Measurements from ENCODE around the gene RTN4R.

RTN4R gene

DNA sequence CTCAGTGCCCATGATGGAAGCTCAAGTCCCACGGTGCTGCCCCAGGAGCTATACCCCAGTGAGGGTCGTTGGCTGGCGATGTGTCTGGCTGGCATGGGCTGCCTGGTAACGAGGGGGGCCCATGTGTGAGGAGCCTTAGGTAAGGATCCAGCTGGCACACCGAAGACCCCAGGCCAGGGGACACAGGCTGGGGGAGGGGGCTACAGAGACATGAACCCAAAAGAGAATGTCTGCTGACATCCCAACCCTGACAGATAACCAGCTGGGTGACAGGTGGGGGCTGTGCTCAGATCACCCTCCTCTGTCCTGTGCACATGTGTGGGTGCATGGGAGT is 39.2 kb downstream of the RTN4R start:
- DNase-seq (ENCODE audit: low spot score), result no peak

DNA sequence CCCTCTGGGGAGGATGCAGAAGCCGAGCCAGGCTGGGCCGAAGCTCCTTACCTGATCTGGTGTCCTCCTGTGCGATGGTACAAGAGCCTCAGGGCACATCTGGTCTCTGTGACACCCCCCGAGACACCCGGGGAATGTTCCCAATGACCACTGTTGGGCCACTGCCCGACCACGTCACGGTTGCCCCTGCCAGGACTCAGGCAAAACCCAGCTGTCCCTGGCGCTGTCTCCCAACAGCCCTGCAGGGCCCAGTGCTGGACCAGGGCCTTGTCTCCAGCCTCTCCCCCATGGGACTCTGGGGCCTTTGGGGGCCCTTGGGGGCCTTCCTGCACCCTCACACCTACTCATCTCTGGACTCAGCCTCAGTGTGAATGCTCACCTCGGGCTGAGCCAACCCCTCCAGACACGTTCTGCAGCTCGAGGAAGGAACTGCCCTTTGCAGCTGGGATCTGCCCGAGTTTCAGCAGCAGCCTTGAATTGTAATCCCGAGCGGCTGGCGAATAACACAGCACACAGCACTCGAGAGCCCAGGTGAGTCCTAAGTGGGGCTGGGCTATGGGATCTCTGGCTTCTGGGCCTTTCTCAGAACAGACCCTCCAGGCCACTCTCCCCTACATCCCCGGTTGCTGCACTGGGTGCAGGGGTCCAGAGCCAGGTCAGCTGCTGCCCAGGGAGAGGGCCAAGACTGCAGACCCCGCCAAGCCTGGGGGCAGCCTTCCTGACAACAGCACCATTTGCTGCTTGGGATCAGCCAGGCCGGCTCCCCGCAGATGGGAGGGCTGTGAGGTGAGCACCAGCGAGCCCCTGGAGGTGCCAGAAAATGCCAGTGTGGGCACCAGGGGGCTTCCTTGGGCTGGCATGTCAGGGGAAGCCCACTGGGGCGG is 39.8 kb downstream of the RTN4R start:
- no peak for DNase-seq (ENCODE audit: low spot score)

DNA sequence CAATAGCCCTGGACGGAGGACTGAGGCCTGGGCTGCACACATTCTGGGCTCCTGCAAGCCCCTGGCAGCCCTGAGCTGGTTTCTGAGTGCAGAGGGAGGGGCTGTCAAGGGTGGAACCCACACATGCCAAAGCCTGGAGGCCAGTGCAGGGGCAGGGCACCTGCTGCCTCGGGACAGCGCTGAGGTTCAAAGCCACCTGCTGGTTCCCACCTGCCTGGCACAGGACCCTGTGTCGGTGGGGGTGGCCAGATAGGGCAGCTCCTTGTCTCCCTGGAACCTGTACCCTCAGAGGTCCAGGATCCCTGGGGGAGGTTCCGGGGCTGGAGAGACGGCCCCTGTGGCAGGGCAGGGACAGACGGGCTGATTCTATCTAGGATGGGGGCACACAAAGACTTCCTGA is 40.8 kb downstream of the RTN4R start:
- no peak for DNase-seq (ENCODE audit: low spot score)

DNA sequence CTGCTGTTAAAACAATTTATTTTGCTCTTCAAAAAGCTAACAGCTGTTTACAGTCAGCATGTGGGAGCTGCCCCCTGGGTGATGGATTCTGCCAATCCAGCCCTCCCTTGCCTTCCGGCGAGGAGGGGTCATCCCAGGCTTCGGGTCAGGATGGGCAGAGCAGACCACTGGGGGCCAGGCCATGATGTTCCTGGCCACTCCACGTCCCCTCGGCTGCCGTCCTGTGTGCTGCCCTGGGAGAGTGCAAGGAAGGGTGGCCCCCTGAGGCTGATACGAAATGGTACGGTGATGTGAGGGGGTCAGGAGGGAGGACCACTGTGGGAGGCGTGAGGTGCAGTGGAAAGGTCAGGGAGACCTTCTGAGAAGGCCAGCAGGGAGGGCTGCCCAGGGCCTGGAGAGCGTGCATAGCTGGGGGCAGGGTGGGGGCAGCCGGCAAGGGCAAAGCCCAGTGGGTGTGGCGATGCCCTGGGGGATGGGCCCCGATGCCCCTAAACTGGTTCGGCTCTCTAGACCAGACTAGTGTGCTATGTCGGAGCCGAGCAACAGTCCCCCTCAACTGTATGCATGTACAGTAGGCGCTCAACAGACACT is 41.3 kb downstream of the RTN4R start:
- DNase-seq (ENCODE audit: low spot score), result no peak

DNA sequence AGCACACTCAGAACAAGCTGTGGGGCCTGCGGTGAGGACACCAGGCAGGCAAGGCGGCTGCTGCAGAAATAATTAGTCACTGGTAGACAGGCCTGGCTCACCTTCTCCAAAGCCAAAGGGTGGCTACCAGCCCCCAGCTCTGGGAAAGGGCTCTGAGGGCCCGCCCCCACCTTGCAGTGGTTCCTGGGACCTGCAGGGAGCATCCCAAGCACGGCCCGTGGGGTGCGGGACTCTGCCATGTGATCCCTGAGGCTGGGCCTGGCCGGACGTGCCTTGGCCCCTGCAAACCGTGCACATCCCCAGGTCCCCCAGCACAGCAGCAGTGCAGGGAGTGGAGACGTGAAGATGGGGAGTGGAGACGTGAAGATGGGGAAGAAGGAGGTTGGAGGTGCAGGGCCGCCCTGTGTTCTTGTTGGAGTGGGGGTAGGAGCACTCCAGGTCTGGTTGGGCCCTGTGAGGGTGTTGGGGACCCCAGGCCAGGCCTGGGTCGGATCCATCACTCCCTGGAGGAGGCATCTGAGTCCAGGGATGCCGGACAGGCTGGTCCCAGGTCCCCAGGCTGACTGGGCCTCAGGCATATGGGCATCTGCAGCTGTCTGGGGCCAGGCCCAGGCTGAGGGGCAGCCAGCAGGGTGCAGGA is 41.9 kb downstream of the RTN4R start:
- no peak for DNase-seq (ENCODE audit: low spot score)

DNA sequence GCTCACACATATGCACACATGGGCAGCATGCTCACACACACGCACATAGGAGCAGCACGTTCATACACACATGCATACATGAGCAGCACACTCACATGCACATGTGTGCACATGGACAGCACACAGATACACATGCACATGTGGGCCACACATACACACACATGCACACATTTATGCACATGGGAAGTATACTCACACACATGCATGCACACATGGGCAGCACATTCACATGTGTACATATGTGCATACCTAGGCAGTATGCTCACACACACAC is 42.5 kb downstream of the RTN4R start:
- no peak for DNase-seq (ENCODE audit: low spot score)

DNA sequence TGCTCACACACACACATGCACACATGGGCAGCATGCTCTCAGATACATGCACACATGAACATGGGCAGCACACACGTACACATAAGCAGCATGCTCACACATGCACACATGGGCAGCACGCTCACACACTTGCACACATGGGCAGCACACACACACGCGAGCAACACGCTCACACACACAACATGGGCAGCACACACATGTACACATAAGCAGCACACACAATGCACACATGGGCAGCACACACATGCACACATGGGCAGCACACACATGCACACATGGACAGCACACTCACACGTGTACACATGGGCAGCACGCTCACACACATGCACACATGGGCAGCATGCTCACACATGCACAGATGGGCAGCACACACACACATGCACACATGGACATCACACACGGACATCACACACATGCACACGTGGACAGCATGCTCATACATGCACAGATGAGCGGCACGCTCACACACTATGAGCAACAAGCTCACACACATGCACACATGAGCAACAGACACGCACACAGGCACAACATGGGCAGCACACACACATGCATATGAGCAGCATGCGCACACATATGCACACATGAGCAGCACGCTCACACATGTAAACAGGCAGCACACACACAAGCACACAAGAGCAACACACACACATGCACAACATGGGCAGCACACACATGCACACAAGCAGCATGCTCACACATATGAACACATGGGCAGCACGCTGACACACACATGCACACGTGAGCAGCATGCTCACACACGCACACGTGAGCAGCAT is 43.0 kb downstream of the RTN4R start:
- DNase-seq (ENCODE audit: low spot score), result no peak

DNA sequence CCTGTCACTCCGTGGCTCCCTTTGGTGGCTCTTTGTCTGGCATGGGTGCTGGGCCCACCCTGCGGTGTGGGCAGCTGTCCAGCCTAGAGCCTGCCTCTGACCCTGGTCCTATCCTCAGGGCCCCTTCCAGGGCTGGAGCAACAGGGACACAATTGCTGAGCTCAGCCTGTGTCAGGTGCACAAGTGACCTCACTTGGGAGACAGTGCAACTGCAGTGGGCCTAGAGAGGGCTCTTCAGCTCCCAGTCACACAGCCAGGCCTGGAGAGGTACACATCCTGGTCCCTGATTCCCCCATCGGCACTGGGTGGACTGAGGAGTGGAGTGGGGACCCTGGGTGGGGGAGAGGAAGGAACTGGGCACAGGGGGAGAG is 43.9 kb downstream of the RTN4R start:
- no peak for DNase-seq (ENCODE audit: low spot score)

DNA sequence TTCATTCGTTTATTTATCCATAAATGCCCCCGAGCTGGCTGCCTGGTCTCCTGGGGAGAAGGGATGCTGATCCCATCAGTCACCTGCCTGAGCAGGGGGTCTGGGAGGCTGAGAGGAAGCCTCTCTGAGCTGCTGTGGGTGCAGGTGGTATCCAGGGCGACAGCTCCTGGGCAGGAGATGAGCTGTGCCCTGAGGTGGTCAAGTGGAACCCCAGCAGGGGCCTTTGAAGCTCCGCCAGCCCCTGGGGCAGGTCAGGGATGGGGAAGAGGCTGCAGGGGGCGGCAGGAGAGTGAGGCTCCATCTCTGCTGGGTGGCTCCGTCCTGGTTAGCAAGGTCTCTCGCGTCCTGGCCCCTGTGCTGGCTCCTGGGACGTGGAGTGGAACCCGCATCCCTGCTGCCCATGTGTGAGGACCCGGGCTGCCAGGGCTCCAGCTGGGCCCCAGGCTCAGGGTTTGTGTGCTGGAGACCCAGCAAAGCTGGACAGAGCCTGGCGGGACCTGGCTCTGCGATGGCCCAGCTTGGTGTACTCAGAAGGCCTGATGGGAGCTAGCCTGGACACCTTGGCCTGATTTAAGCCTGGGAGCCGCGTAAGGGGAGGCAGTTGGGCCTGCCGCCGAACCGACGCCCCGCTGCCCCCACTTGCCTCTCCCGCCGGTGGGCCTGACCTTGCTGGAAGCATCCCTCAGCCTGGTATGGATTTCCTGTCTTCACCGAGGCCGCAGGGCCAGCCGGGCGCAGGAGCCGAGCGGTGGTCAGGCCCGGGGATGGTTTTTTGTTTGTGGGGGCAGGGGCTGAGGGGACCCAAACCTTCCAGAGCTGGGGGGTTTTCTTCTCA is 44.5 kb downstream of the RTN4R start:
- no peak for DNase-seq (ENCODE audit: low spot score)

DNA sequence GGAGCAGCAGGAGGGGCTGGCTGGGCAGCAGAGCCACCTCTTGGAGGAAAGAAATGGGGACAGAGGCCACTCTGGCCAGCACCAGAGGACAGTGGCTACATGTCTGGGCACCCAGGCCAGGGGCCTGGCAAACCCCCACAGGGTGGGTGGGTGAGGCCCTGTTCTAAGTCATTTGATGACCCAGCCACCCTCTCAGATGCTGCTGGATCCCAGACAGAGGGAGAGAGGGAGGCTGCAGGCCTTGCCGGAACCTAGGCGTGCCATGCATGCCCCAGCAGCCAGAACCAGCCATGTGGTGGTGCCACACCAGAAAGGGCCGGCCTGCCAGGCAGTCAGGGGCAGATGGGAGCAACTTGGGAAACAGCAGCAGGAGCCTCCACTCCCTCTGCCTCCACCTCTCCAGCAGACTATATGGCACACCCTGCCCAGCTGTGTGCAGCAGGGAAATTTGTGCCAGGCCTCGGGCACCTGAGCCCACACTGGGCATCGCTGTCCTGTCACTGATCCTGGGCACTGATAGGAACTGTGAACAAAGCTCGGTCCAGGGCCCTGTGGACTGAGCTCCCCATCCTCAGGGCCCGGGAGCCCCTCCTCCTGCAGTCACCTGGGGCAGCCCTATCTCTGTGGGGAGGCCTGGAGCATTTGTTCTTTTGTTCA is 45.2 kb downstream of the RTN4R start:
- DNase-seq (ENCODE audit: low spot score), result no peak

DNA sequence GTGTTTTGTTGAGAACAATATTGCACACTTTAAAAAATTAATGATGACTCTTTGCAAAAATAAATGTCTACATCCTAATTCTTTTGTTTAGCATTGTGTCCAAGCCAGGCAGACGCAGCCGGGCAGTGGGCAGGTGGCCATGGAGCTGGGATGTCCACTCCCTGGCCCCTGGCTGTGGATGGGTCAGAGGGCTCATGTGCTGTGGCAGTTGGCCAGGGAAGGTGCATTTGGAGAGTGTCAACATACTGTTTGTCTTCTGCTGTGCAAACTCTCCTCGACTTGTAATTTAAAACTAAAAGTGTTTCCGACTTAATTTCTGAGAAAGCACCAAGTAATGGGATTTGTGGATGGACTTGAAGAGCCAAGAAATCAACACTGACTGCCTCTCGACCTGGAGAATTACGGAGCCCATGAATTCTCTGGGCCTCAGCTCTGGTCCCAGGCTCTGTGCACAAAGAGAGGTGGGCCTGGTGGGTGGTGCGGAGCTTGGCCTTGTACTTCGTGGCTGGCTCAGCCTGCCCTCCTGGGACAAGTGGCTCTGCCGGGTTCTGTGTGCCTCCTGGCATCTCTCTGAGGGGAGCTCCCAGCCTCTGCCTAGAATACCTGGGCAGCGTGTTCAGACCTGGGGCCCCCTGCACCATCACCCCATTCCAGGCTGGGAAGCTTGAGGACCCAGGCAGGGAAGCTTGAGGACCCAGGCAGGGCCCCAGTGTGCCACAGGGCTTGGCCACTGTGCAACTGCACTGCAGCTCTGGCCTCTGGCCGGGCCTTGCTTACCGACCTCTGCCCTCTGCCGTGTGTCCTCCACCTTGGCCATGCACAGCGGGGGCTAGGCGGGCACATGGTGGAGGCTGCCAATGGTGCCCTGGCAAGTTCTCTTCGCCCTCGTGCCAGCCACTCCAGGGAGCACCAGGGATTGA is 46.4 kb downstream of the RTN4R start:
- no peak for DNase-seq (ENCODE audit: low spot score)

DNA sequence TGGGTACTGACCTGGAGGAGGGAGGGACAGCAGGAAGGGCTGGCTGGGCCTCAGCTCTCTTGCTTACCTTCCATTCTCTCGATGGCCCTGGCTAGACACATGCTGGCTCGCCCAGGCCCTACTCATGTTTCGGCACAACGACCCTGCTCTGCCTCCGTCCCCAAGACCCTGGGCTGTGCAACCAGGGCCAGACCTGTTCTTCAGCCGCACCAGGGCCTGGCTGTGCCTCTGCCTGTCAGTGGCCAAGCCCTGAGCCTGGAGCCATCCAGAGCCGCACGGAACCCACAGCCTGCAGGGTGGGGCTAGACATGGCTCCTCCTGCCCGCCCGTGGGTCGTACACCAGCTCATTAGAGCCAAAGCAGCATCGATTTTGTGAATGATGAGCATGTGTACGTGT is 47.5 kb downstream of the RTN4R start:
- no peak for DNase-seq (ENCODE audit: low spot score)

DNA sequence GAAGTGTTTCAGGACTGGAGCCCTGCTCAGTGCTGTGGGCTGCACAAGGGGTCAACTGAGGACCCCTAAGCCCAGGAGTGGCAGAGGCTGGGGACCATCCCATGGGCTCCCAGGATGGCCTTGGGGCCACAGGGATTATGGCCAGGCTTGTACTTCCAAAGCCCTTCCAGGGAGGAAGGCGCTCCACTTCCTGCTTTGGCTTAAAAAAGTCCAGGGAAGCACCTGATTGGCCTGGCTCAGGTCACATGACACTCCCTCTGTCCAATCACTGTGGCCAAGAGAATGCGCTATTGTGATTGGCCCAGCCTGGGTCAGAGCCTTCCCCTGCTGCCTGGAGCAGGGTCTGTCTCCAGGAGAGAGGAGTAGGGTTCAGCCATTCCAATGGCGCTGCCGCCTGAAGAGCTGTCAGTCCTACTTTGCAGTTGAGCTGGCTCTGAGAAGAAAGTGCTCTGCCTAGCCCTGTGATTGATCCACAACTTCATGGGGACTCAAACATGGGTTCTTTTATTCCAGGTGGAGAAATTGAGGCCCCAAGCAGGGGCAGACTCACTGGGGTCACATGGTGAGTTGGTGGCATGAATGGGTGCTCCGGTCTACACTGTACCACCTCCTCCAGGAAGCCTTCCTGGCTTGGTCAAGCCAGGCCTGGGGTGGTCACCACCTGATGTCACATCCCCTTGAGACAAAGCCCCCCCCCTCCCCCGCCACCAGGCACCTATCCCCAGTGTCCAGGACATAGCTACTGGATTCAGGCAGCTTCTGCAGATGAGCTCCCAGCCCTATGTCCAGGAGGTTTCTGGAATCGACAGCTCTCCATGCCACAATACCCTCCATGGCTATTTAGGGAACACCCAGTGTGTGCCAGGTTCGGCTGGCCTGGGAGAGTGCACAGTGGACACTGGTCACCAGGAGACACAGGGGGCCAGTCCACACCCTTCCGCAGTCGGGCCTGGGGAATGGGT is 48.2 kb downstream of the RTN4R start:
- DNase-seq (ENCODE audit: low spot score), result no peak

DNA sequence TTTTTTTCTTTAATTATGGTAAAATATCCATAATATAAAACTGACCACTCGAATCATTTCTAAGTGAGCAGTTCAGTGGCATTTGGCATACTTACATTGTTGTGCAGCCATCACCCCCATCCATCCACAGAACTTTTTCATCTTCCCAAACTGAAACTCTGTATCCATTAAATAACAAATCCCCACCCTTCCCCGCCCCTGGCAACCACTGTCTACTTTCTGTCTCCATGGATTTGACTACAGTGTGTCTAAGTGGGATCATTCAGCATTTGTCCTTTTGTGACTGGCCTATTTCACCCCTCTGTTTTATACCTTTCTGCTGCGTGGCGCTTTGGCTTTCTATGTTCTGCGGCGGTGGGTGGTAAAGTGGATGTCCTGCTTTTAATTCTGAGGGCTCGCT is 49.1 kb downstream of the RTN4R start:
- DNase-seq (ENCODE audit: low spot score), result no peak

DNA sequence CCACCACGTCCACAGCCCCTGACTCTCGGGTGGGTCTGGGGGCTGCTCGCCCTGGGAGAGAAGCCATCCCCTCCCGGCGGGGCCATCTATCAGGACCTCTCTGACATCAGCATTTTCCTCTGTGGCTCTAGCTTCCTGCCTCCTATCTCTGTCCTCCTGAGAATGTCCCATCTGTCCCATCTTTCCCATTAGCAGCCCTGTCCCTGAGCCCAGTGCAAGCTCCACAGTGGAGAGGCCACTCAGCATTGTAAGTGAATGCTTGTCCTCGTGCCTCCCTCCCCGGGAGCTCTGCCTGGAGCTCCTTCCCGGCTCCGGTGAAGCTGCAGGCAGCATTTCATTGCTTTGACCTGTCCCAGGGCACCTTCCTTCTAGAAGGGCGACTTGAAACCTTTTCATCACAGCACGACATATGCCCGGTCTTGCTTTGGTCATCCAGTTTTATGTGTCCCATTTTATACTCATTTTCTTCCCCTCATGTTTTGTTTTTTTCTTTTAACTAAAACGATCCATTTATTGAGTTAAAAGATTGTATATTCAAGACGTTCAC is 49.7 kb downstream of the RTN4R start:
- no peak for DNase-seq (ENCODE audit: low spot score)

DNA sequence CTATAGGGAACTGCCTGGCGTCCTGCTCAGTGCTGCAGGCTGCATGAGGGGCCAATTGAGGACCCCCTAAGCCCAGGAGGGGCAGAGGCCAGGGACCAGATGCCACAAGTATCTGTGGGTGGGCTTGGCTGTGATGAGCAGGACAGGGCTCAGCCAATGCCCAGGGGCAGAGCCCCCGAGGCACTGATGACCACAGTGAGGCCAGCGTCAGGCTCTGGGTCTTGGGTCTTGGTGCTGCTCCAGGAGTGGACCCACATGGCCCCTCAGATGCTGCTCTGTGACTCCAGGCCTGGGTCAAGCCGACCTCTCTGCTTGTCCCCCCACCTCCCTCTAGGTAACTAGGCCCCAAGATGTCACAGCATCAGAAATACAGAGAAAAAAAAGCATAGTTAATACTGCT is 50.6 kb downstream of the RTN4R start:
- DNase-seq (ENCODE audit: low spot score), result no peak

DNA sequence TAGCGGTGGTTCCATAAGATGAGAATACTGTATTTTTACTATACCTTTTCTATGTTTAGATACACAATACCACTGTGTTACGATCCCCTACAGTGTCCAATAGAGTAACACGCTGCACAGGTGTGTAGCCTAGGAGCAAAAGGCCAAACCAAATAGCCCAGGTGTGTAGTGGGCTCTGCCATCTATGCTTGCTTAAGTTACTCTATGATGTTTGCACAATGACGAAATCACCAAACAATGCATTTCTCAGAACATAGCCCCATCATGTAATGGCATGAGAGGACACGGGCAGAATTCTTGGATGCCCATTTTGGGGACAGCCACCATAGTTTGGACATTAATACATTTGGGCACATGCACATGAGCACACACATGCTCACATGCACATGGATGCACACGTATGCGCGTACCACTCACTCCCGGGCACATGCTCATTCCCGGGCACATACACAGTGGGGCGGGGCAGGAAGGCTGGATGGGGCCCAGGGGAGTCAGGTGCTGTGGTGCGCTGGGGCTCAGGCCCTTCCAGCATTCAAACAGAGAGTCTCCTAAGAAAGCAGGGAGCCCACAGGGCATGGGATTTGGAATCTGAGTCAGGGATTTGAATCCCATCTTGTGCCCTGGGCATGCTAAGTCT is 51.1 kb downstream of the RTN4R start:
- DNase-seq (ENCODE audit: low spot score), result no peak

DNA sequence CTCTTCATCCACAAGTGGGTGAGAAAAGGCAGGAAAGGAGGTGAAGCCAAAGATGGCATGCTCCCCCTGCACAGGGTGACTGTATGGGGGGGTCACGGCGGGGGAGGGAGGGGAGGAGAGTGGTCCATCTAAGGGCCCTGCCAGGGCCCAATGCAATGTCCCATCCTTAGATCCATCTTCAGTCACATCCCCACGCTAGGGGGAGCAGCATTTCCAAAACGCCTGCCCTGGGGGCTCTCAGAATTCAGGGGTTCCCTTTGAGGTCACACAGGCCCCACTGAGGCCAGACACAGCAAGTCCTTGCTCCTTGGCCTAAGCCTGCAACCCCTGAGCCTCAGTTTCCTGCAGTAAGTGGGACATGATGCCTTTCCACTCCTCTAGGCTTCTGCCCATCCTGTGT is 52.4 kb downstream of the RTN4R start:
- DNase-seq (ENCODE audit: low spot score), result no peak

DNA sequence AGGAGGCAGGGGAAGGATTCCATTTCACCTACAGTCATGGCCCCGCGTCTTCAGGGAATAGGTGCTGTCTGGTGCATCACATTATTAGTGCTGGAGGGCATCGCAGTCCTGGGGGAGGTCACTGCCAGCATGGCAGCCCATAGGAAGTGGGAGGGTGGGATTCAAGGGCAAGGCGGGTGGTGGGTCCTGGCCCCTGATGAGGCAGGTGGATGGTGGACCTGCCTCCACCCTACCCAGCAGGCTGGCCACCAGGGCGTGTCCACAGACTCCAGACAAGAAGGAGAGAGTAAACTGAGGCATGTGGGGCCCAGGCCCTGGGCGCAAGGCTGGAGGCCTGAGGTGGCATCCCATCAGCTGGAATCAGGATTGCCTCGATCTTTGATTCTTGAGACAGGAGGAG is 53.3 kb downstream of the RTN4R start:
- no peak for DNase-seq (ENCODE audit: low spot score)

Data from hepatic stellate cell (primary cell).